HepG2 (cell line): Measurements from ENCODE around the gene CABLES1. TPM values are rescaled to one million over a fixed set of nuclear protein-coding genes. Genes with fewer than 3 reads are reported as not detected.

ENCODE experiments used
- ARNT2 ChIP-seq: sonication (generic); formaldehyde crosslinking; IDR thresholded peaks from 2 replicates; pipeline ENCODE4 v1.8.0; 2022; ENCODE audit warnings: mild to moderate bottlenecking, low read depth, missing genetic modification reagents, moderate library complexity
- ATF7-NPFF ChIP-seq: sonication (generic); formaldehyde crosslinking; IDR thresholded peaks from 2 replicates; pipeline ENCODE4 v1.8.1; 2023; ENCODE audit warnings: mild to moderate bottlenecking, low read depth, missing genetic modification reagents, moderate library complexity
- MXI1 ChIP-seq: IDR thresholded peaks from 3 replicates; pipeline ENCODE4 v1.6.1; 2012; ENCODE audit warnings: low read depth, low read length, inconsistent platforms, borderline replicate concordance
- MYC ChIP-seq: sonication (generic); formaldehyde crosslinking; IDR thresholded peaks from 2 replicates; pipeline ENCODE4 v1.9.0; 2021; ENCODE audit warnings: missing genetic modification reagents, borderline replicate concordance
- NFKB2 ChIP-seq: sonication (generic); formaldehyde crosslinking; IDR thresholded peaks from 2 replicates; pipeline ENCODE4 v1.4.0; 2020; ENCODE audit warnings: missing genetic modification reagents, borderline replicate concordance
- RBM22 ChIP-seq: fragments of 200-400 bp; formaldehyde crosslinking; optimal IDR thresholded peaks from 2 replicates; pipeline ENCODE3; 2017; ENCODE audit warnings: mild to moderate bottlenecking, low read length, moderate library complexity
- SALL1 ChIP-seq: sonication (generic); formaldehyde crosslinking; IDR thresholded peaks from 2 replicates; pipeline ENCODE4 v1.8.0; 2022; ENCODE audit warnings: mild to moderate bottlenecking, missing genetic modification reagents
- SALL2 ChIP-seq: sonication (generic); formaldehyde crosslinking; IDR thresholded peaks from 2 replicates; pipeline ENCODE4 v1.8.1; 2023; ENCODE audit warnings: mild to moderate bottlenecking, missing genetic modification reagents, inconsistent platforms
- SOX5 ChIP-seq: IDR thresholded peaks from 2 replicates; pipeline ENCODE4 v1.6.1; 2016; ENCODE audit warnings: borderline replicate concordance
- SOX6 ChIP-seq, 2 experiments: fragments of 450-650 bp in 1 of 2; sonication (generic) in 1 of 2; formaldehyde crosslinking in 1 of 2; IDR thresholded peaks; 2 replicates each; pipeline versions ENCODE4 v1.4.0 to v1.6.1; 2017 to 2020; ENCODE audit warnings: antibody characterized with exemption in 1 of 2, mild to moderate bottlenecking in 1 of 2, missing genetic modification reagents in 1 of 2
- TOE1 ChIP-seq: sonication (generic); formaldehyde crosslinking; IDR thresholded peaks from 2 replicates; pipeline ENCODE4 v1.4.0; 2020; ENCODE audit warnings: mild to moderate bottlenecking, missing genetic modification reagents
- ZFY ChIP-seq: sonication (generic); formaldehyde crosslinking; IDR thresholded peaks from 2 replicates; pipeline ENCODE4 v1.4.0; 2020; ENCODE audit warnings: missing genetic modification reagents
- ZNF3 ChIP-seq: IDR thresholded peaks from 2 replicates; pipeline ENCODE4 v1.7.0; 2017; ENCODE audit warnings: inconsistent platforms
- ZNF446 ChIP-seq: sonication (generic); formaldehyde crosslinking; IDR thresholded peaks from 2 replicates; pipeline ENCODE4 v1.5.0; 2020; ENCODE audit warnings: mild to moderate bottlenecking, missing genetic modification reagents
- ZNF451 ChIP-seq: sonication (generic); formaldehyde crosslinking; IDR thresholded peaks from 2 replicates; pipeline ENCODE4 v1.5.0; 2020; ENCODE audit warnings: mild to moderate bottlenecking, missing genetic modification reagents
- ZNF468 ChIP-seq: sonication (generic); formaldehyde crosslinking; IDR thresholded peaks from 2 replicates; pipeline ENCODE4 v1.8.0; 2022; ENCODE audit warnings: mild to moderate bottlenecking, moderate library complexity, missing genetic modification reagents
- ZNF747 ChIP-seq: sonication (generic); formaldehyde crosslinking; IDR thresholded peaks from 2 replicates; pipeline ENCODE4 v1.8.1; 2023; ENCODE audit warnings: missing genetic modification reagents, mild to moderate bottlenecking, borderline replicate concordance
- ZNF776 ChIP-seq: sonication (generic); formaldehyde crosslinking; IDR thresholded peaks from 2 replicates; pipeline ENCODE4 v1.4.0; 2020; ENCODE audit warnings: mild to moderate bottlenecking, missing genetic modification reagents
- ZSCAN30 ChIP-seq: sonication (generic); formaldehyde crosslinking; IDR thresholded peaks from 2 replicates; pipeline ENCODE4 v1.5.0; 2020; ENCODE audit warnings: mild to moderate bottlenecking, missing genetic modification reagents
- polyA plus RNA-seq, 8 experiments: library from polyadenylated mRNA; depleted of rRNA in 3 of 8; stranded (reverse) in 7 of 8; unstranded in 1 of 8; fragments of >200 nt; fragmentation: Illumina TruSeq in 4 of 8; extraction: Trizol in 4 of 8; gene quantifications; 2 replicates each; pipeline versions ENCODE4 v1.2.1 to v1.2.3, GENCODE V29; 2011 to 2016; ENCODE audit warnings: low read depth in 4 of 8, missing spikeins in 1 of 8, mixed read lengths in 1 of 8; ENCODE audit not compliant: insufficient read depth in 1 of 8
- total RNA-seq, 5 experiments: library from RNA; depleted of rRNA; stranded (reverse); fragments of >200 nt; fragmentation: Illumina TruSeq; extraction: Trizol; gene quantifications; 2 replicates each; pipeline ENCODE4 v1.2.3, GENCODE V29; 2016; ENCODE audit warnings: low read depth in 1 of 5
- TF ChIP-seq, protein P1 (sequence below): sonication (generic); formaldehyde crosslinking; IDR thresholded peaks from 2 replicates; pipeline ENCODE4 v1.8.0; 2022; ENCODE audit warnings: mild to moderate bottlenecking, missing genetic modification reagents, borderline replicate concordance
- TF ChIP-seq, protein P2 (sequence below): sonication (generic); formaldehyde crosslinking; IDR thresholded peaks from 2 replicates; pipeline ENCODE4 v1.5.1; 2020; ENCODE audit warnings: mild to moderate bottlenecking, missing genetic modification reagents
- TF ChIP-seq, protein P3 (sequence below): sonication (generic); formaldehyde crosslinking; IDR thresholded peaks from 2 replicates; pipeline ENCODE4 v1.5.0; 2020; ENCODE audit warnings: missing genetic modification reagents
- TF ChIP-seq, protein P4 (sequence below): IDR thresholded peaks from 2 replicates; pipeline ENCODE4 v1.6.1; 2016; ENCODE audit warnings: mild to moderate bottlenecking

The CABLES1 gene
- total and polyA plus RNA-seq, 2 of the 13 experiments (the other 11 are each of a cell fraction or from before 2014, with no cell fraction given) = 14.7 to 25.8 TPM

DNA sequence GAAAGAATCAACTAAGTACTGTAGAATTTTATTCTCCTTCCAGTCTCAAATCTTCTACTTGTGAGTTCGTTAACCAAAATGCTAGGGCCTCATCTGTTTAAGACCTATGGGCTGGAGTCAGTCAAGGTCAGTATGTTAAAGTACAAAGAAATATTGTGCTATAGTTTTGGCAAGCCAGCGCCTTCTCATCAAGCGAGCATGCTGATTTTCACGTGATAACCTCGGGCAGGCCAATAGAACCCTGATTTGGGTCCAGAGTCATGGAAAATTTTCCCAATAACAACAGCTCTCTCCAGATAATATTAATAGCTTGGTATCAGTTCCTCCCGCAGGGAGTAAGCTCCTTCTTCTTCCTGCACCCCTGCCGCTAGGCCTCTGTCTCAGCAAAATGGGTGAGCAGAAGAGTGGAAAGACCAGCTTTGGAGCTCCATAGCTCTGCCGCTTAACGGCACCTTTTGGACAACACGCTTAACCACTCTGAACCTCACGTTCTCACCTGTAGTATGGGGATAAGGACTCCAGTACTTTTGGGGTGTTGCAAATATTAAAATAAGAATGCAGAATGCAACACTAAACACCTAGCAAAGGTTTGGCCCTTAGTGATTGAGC is 11.7 kb downstream of the CABLES1 start (continued):
- TF ChIP-seq, protein P1, sequence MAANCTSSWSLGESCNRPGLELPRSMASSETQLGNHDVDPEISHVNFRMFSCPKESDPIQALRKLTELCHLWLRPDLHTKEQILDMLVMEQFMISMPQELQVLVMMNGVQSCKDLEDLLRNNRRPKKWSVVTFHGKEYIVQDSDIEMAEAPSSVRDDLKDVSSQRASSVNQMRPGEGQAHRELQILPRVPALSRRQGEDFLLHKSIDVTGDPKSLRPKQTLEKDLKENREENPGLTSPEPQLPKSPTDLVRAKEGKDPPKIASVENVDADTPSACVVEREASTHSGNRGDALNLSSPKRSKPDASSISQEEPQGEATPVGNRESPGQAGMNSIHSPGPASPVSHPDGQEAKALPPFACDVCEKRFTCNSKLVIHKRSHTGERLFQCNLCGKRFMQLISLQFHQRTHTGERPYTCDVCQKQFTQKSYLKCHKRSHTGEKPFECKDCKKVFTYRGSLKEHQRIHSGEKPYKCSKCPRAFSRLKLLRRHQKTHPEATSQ (CRISPR knock-in tag) = no peak
- TF ChIP-seq ZNF747 (CRISPR knock-in tag) (no peak), ARNT2 (CRISPR knock-in tag) (no peak), ZNF3 (CRISPR knock-in tag) (no peak), RBM22 (no peak), SOX5 (CRISPR knock-in tag) (peak; percentile 59; the same call in 1 of the 2 replicates), SOX6 (IDR thresholded peaks at IDR 0.05) (no peak), SOX6 (CRISPR knock-in tag; IDR thresholded peaks at IDR 0.05) (peak; percentile 82), NFKB2 (no peak), MYC (CRISPR knock-in tag) (no peak), ZNF446 (CRISPR knock-in tag) (no peak), SALL1 (CRISPR knock-in tag) (peak; percentile 41; the same call in 1 of the 2 replicates), SALL2 (CRISPR knock-in tag) (no peak), MXI1 (no peak), ZNF451 (CRISPR knock-in tag) (no peak), ATF7-NPFF (no peak), TOE1 (CRISPR knock-in tag) (no peak), ZNF468 (CRISPR knock-in tag) (no peak), ZFY (CRISPR knock-in tag) (no peak), ZNF776 (CRISPR knock-in tag) (no peak), ZSCAN30 (no peak)
- TF ChIP-seq, protein P2, sequence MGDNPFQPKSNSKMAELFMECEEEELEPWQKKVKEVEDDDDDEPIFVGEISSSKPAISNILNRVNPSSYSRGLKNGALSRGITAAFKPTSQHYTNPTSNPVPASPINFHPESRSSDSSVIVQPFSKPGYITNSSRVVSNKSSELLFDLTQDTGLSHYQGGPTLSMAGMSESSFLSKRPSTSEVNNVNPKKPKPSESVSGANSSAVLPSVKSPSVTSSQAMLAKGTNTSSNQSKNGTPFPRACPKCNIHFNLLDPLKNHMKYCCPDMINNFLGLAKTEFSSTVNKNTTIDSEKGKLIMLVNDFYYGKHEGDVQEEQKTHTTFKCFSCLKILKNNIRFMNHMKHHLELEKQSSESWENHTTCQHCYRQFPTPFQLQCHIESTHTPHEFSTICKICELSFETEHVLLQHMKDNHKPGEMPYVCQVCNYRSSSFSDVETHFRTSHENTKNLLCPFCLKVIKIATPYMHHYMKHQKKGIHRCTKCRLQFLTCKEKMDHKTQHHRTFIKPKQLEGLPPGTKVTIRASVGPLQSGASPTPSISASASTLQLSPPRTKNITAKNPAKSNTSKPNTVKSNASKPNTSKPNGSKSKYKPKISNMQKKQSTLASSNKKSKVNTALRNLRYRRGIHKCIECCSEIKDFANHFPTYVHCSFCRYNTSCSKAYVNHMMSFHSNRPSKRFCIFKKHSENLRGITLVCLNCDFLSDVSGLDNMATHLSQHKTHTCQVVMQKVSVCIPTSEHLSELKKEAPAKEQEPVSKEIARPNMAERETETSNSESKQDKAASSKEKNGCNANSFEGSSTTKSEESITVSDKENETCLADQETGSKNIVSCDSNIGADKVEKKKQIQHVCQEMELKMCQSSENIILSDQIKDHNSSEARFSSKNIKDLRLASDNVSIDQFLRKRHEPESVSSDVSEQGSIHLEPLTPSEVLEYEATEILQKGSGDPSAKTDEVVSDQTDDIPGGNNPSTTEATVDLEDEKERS (CRISPR knock-in tag) = no peak
- TF ChIP-seq, protein P3, sequence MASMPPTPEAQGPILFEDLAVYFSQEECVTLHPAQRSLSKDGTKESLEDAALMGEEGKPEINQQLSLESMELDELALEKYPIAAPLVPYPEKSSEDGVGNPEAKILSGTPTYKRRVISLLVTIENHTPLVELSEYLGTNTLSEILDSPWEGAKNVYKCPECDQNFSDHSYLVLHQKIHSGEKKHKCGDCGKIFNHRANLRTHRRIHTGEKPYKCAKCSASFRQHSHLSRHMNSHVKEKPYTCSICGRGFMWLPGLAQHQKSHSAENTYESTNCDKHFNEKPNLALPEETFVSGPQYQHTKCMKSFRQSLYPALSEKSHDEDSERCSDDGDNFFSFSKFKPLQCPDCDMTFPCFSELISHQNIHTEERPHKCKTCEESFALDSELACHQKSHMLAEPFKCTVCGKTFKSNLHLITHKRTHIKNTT = no peak
- TF ChIP-seq, protein P4, sequence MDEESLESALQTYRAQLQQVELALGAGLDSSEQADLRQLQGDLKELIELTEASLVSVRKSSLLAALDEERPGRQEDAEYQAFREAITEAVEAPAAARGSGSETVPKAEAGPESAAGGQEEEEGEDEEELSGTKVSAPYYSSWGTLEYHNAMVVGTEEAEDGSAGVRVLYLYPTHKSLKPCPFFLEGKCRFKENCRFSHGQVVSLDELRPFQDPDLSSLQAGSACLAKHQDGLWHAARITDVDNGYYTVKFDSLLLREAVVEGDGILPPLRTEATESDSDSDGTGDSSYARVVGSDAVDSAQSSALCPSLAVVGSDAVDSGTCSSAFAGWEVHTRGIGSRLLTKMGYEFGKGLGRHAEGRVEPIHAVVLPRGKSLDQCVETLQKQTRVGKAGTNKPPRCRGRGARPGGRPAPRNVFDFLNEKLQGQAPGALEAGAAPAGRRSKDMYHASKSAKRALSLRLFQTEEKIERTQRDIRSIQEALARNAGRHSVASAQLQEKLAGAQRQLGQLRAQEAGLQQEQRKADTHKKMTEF (CRISPR knock-in tag) = peak; percentile 66
